ENCODE measurements around the gene HPS5.
"Not testable (repeated sequence)": the region's sequence is repeated elsewhere in the genome, so short reads cannot be mapped to it uniquely, and the experiment has no call there.

Gene HPS5

DNA sequence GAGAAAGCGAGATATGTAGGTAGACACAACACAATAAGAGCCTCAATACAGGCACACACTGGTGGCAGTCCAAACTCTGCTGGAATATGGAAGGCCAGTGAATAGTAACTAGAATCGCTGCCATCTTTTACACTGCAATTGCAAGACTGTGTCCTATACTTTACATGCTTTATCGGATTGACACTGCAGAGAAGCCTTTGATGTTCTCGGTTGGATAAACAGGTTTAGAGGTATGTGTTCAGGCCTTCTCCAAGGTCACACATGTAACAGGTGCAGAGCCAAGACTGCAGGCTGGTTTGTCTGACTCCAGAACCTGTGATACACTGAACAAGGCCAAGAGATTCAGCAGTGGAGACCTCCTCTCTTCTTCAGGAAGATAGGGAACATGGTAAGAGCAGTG is 50.7 kb downstream of the HPS5 start:
- no peak for DNase-seq (ENCODE audit: low spot score)

GRCh38 chr11:18270102-18270501 is 51.8 kb downstream of the HPS5 start:
- DNase-seq (ENCODE audit: low spot score) = no peak

DNA sequence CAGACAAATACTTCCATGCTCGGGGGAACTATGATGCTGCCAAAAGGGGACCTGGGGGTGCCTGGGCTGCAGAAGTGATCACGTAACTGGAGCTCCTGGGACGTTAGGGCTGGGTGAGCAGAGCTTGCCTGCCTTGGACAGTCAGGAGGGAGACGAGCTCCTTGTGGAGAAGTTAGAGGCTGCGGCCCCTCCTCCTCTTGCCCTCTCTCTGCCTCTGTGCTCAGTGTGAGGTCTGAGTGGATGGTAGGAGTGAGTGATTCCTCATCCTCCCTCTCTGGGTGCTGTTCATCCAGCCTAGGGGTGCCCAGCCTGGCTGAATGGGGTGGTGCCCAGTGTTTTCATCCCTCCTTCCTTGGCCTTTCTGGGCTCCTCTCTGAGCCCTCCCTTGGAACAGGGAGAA is 52.7 kb downstream of the HPS5 start:
- DNase-seq (ENCODE audit: low spot score) = not testable (repeated sequence)

DNA sequence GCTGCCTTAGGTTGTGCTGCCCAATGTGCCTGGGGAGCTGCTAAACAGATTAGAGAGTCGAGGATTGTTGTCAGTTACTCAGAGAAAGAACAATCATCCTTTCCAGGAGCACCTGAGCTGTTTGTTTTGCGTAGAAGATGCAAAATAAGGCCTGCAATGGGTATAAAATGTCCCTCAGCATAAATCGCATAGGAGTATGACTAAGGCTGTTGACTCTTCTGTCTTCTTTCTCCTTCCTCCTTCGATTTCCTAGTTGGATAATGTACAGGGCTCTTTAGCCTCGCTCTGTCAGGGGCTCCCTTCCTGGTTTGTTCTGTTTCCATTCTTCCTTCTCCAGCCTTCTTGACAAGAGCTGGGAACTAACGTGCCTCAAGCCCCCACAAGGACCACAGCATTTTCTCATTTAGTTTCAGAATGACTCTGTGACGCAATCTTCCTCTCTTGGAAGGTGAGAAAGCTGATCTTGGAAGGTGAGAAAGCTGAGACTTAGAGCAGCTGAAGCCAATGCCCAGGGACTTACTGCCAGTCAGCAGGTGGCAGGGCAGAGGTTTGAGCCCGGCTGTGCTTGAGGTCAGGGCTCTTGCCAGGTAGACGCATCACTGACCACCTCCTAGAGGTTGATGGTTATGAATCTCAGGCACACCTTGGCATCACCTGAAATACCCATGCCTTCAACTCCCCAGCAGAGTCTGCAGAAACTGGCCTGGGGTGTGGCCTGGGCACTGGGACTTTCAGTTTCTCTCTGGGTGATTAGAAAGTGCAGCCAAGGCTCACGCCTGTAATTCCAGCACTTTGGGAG is 54.4 kb downstream of the HPS5 start:
- DNase-seq (ENCODE audit: low spot score) = peak; percentile 9

DNA sequence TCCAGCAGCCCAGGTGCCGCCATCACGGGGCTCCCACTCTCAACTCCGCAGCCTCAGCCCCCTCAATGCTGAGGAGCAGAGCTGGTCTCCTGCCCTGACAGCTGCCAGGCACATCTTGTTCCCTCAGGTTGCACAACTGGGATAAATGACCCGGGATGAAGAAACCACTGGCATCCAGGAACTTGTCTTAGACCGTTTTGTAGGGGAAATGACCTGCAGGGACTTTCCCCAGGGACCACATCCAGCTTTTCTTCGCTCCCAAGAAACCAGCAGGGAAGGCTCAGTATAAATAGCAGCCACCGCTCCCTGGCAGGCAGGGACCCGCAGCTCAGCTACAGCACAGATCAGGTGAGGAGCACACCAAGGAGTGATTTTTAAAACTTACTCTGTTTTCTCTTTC is 56.0 kb downstream of the HPS5 start, which contains the start of gene SAA1:
Gene SAA1 (plus strand): TSS at position 316 of the 400 bp plus-strand sequence. CDS start 624 bp downstream, outside the sequence.
- no peak for DNase-seq (ENCODE audit: low spot score)

DNA sequence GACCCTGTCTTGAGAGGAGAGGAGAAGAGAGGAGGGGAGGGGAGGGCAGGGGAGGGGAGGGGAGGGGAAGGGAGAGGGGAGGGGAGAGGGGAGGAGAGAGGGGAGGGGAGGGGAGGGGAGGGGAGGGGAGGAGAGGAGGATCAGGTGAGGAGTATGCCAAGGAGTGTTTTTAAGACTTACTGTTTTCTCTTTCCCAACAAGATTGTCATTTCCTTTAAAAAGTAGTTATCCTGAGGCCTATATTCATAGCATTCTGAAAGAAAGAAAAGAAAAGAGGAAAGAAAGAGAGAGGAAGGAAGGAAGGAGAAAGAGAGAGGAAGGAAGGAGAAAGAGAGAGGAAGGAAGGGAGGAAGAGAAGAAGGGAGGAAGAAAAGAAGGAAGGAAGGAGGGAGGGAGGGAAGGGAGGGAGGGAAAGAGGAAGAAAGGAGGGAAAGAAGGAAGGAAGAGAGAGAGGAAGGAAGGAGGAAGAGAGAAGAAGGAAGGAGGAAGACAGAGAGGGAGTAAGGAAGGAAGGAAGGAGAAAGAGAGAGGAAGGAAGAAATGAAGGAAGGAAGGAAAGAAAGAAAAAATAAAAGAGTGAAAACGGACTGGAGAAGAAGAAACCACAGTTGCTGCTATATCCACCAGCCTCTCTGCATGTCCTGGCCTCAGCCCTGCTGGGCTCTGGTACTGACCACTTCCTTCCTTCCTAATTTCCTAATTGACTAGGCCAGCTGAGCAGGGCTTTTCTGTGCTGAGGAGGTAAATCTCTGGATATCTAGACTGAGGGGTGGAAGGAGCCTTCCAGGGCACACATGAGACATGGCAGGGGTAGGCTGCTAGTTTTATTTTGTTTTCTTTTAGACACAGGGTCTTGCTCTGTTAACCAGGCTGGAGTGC is 57.0 kb downstream of the HPS5 start:
- DNase-seq (ENCODE audit: low spot score) = no peak

- no peak for DNase-seq (ENCODE audit: low spot score)
Observed at GRCh38 chr11:18264035-18264434, 57.9 kb downstream of the HPS5 start.

DNA sequence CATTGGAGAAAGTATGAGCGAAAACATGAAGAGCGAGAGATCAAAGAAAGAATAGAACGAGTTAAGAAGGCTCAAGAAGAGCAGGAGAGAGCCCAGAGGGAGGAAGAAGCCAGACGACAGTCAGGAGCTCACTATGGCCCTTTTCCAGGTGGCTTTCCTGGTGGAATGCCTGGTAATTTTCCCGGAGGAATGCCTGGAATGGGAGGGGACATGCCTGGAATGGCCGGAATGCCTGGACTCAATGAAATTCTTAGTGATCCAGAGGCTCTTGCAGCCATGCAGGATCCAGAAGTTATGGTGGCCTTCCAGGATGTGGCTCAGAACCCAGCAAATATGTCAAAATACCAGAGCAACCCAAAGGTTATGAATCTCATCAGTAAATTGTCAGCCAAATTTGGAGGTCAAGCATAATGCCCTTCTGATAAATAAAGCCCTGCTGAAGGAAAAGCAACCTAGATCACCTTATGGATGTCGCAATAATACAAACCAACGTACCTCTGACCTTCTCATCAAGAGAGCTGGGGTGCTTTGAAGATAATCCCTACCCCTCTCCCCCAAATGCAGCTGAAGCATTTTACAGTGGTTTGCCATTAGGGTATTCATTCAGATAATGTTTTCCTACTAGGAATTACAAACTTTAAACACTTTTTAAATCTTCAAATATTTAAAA is 59.1 kb downstream of the HPS5 start:
- peak; percentile 4 for DNase-seq (ENCODE audit: low spot score)

DNA sequence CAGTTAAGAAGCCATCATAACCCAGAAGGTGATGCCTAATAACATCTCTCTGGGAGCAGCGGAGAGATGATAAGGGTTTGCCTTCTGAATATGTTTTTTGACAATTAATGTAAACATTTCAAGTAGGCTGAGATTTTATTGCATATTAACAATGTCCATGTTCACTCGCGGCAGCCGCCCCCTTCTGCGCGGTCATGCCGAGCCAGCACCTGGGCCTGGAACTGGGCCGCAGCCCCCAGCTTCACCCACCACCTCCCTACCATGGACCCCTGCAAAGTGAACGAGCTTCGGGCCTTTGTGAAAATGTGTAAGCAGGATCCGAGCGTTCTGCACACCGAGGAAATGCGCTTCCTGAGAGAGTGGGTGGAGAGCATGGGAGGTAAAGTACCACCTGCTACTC is 60.2 kb downstream of the HPS5 start:
- no peak for DNase-seq (ENCODE audit: low spot score)

- DNase-seq (ENCODE audit: low spot score) = no peak
Observed at GRCh38 chr11:18259259-18259658, 62.7 kb downstream of the HPS5 start.

GRCh38 chr11:18254781-18255361 is 67.1 kb downstream of the HPS5 start:
- DNase-seq (ENCODE audit: low spot score) = no peak

DNA sequence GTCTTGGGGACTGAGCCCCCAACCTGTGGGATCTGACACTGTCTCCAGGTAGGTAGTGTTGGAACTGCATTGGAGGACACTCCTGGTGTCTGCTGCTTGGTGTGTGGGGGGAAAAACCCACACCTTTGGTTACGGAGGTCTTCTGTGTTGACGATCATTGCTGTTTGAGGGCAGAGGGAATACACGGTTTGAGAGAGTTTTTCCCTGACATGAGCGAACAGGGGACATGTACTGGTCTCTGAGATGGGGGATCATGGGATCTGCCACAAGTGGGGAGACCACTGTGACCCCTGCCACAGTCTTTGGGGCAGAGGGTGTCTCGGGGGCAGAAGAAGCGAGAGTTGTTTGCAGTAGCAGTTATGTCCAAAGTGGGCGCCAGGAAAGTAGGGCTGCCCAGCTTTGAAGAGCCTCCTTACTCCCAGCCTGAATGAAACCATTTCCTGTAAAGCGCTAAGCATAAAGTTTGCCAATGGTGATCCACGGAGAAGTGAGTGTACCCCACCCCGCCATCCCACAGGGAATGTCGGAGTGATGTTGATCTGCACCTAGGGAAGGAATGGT is 68.1 kb downstream of the HPS5 start:
- DNase-seq (ENCODE audit: low spot score) = no peak

DNA sequence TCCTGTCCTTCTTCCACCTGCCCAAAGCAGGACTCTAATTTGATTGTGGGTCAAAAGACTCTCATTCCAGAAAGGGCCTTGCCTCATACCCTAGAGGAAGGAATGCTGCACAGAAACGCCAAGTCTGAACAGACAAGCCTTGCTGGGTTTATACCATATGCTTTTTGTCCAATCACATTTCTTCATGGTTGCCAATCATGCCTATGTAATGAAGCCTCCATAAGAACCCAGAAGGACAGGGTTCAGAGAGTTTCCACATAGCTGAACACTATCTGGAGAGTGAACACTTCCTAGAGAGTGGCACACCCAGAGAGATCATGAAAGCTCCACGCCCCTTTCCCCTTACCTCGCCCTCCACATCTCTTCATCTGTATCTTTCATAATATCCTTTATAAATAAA is 68.7 kb downstream of the HPS5 start:
- DNase-seq (ENCODE audit: low spot score) = no peak

GRCh38 chr11:18248561-18248960 is 73.4 kb downstream of the HPS5 start, which contains the start of gene SAA2:
Gene SAA2 (minus strand): TSS chr11:18248668. CDS start chr11:18248011, 657 bp downstream.
- DNase-seq (ENCODE audit: low spot score) = no peak

DNA sequence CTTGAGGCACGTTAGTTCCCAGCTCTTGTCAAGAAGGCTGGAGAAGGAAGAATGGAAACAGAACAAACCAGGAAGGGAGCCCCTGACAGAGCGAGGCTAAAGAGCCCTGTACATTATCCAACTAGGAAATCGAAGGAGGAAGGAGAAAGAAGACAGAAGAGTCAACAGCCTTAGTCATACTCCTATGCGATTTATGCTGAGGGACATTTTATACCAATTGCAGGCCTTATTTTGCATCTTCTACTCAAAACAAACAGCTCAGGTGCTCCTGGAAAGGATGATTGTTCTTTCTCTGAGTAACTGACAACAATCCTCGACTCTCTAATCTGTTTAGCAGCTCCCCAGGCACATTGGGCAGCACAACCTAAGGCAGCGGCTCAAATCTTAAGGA is 74.8 kb downstream of the HPS5 start:
- not testable (repeated sequence) for DNase-seq (ENCODE audit: low spot score)

DNA sequence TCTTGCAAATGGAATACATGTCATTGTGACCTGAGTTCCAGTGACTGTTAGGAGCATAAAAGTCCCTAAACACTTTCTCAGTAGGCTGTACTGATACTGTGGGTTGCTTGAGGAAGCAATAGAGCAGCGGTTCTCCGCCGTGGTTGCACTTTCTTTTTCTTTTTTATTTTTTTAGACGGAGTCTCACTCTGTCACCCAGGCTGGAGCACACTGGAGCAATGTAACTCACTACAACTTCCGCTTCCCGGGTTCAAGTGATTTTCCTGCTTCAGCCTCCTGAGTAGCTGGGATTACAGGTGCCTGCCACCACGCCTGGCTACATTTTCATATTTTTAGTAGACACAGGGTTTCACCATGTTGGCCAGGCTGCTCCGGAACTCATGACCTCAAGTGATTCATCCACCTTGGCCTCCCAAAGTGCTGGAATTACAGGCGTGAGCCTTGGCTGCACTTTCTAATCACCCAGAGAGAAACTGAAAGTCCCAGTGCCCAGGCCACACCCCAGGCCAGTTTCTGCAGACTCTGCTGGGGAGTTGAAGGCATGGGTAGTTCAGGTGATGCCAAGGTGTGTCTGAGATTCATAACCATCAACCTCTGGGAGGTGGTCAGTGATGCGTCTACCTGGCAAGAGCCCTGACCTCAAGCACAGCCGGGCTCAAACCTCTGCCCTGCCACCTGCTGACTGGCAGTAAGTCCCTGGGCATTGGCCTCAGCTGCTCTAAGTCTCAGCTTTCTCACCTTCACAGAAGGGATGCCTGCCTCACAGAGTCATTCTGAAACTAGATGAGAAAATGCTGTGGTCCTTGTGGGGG is 75.4 kb downstream of the HPS5 start:
- not testable (repeated sequence) for DNase-seq (ENCODE audit: low spot score)

DNA sequence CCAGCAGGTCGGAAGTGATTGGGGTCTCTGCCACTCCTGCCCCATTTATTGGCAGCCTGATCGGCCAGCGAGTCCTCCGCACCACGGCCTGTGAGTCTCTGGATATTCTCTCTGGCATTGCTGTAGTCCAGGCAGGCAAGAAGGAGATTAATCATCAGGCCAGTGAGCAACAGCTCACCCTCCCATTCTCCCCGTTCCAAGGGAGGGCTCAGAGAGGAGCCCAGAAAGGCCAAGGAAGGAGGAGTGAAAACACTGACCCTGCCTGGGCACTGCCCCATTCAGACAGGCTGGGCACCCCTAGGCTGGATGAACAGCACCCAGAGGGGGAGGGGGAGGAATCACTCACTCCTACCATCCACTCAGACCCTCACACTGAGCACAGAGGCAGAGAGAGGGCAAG is 76.5 kb downstream of the HPS5 start:
- no peak for DNase-seq (ENCODE audit: low spot score)

- DNase-seq (ENCODE audit: low spot score) = peak; percentile 67
Observed at GRCh38 chr11:18243783-18244362, 78.1 kb downstream of the HPS5 start.

- DNase-seq (ENCODE audit: low spot score) = no peak
Observed at GRCh38 chr11:18239655-18240054, 82.3 kb downstream of the HPS5 start.

GRCh38 chr11:18236664-18237356 is 85.1 kb downstream of the HPS5 start, which contains the start of gene SAA4:
Gene SAA4 (minus strand): TSS chr11:18236802. CDS start chr11:18235926, 876 bp downstream.
- no peak for DNase-seq (ENCODE audit: low spot score)
